RPMI8226 (cell line): ENCODE data around the gene ELANE.

Experiments
- DNase-seq: peaks from one replicate; pipeline ENCODE4 v3.0.0-alpha.2; 2015

ELANE gene

GRCh38 chr19:852136-853013 is at the start of gene ELANE:
Gene ELANE (plus strand): TSS chr19:852303. CDS start chr19:852329, 26 bp downstream.
- DNase-seq, result no peak

GRCh38 chr19:802498-803098 is 49.5 kb upstream of the ELANE start:
- no peak for DNase-seq

GRCh38 chr19:803099-803561 is 49.0 kb upstream of the ELANE start:
- no peak for DNase-seq

- DNase-seq, result no peak
Observed at GRCh38 chr19:803686-804418, 48.3 kb upstream of the ELANE start.

GRCh38 chr19:804419-805165 is 47.5 kb upstream of the ELANE start:
- DNase-seq, result no peak

- DNase-seq, result no peak
Observed at GRCh38 chr19:805166-805551, 46.9 kb upstream of the ELANE start.

GRCh38 chr19:805600-806550 is 46.2 kb upstream of the ELANE start:
- no peak for DNase-seq

GRCh38 chr19:806815-807421 is 45.2 kb upstream of the ELANE start:
- no peak for DNase-seq

- no peak for DNase-seq
Observed at GRCh38 chr19:807627-808422, 44.3 kb upstream of the ELANE start.

GRCh38 chr19:808423-808775 is 43.7 kb upstream of the ELANE start:
- no peak for DNase-seq

- no peak for DNase-seq
Observed at GRCh38 chr19:810077-810855, 41.8 kb upstream of the ELANE start.

GRCh38 chr19:810883-811489 is 41.1 kb upstream of the ELANE start:
- DNase-seq, result no peak

GRCh38 chr19:811506-812048 is 40.5 kb upstream of the ELANE start:
- no peak for DNase-seq

- no peak for DNase-seq
Observed at GRCh38 chr19:812049-812746, 39.9 kb upstream of the ELANE start.

GRCh38 chr19:812747-813218 is 39.3 kb upstream of the ELANE start:
- no peak for DNase-seq

- no peak for DNase-seq
Observed at GRCh38 chr19:813219-814151, 38.6 kb upstream of the ELANE start.
